Neural progenitor cell (in vitro differentiated cells): ENCODE data around the gene PRCC.

Experiments
- CTCF ChIP-seq: fragments of 200-600 bp; sonication (generic); IDR thresholded peaks from 2 replicates; pipeline ENCODE4 v1.5.1; 2017; ENCODE audit warnings: antibody characterized with exemption, mild to moderate bottlenecking
- EZH2 ChIP-seq: fragments of 200-600 bp; sonication (generic); IDR thresholded peaks from 2 replicates; pipeline ENCODE4 v1.6.1; 2017; ENCODE audit warnings: antibody characterized with exemption, mild to moderate bottlenecking, moderate library complexity
- EZH2phosphoT487 ChIP-seq: fragments of 200-600 bp; sonication (generic); IDR thresholded peaks from 2 replicates; pipeline ENCODE4 v1.6.1; 2017; ENCODE audit warnings: antibody characterized with exemption

- TF ChIP-seq CTCF: no peak
- TF ChIP-seq EZH2phosphoT487: no peak
- TF ChIP-seq EZH2: no peak
These were observed 11.8 kb upstream of the PRCC start for GRCh38 chr1:156755527-156755950.
